ENCODE measurements around the gene BIN1. TPM values are rescaled to one million over a fixed set of nuclear protein-coding genes. Genes with fewer than 3 reads are reported as not detected.
A peak's percentile ranks its signal among the peaks of the same experiment; 100 is the strongest.

Gene BIN1
- total RNA-seq, 4 donors from 2014 or later: 36.1 to 101 (median 53.9) TPM

GRCh38 chr2:127095784-127096183 lies 11.2 kb downstream of the BIN1 start:
- Histone ChIP-seq H3K27ac (peak overlapping the region in 2 of 4 donors; percentile 4 to 49), H3K36me3 (no peaks in the 10 kb centered on the region), H3K9me3 (no peaks in the 10 kb centered on the region), H3K4me1 (peaks cover 0 to 73% (median 14%) of the 10 kb centered on the region in 3 donors), H3K27me3 (no peaks in the 10 kb centered on the region), H3K4me3 (no peak overlapping the region)
- no peak for TF ChIP-seq CTCF (IDR thresholded peaks at IDR 0.05)
- no peak for TF ChIP-seq POLR2A (IDR thresholded peaks at IDR 0.05)
- no peak for TF ChIP-seq EP300 (IDR thresholded peaks at IDR 0.05)
- TF ChIP-seq POLR2AphosphoS5 (IDR thresholded peaks at IDR 0.05): no peak
- 100% methylated on average over 2 of the region's 8 CpGs; no CpG with 5 or more reads in 1 of the 2 donors for WGBS, 2 donors (ENCODE audit: low coverage in 1 of 2)
- no peak for ATAC-seq

- ATAC-seq: no peak
- TF ChIP-seq CTCF (IDR thresholded peaks at IDR 0.05): no peak
- no peak for TF ChIP-seq POLR2A (IDR thresholded peaks at IDR 0.05)
- TF ChIP-seq POLR2AphosphoS5 (IDR thresholded peaks at IDR 0.05): no peak
- TF ChIP-seq EP300 (IDR thresholded peaks at IDR 0.05): no peak
- H3K27ac ChIP-seq: peak overlapping the region in 2 of 4 donors; percentile 29 to 49
- H3K4me3 ChIP-seq: no peak overlapping the region
- H3K27me3 ChIP-seq: no peaks in the 10 kb centered on the region
- H3K4me1 ChIP-seq: peaks cover 0 to 72% (median 14%) of the 10 kb centered on the region in 3 donors
- no peaks in the 10 kb centered on the region for H3K9me3 ChIP-seq
- WGBS, 2 donors (ENCODE audit: low coverage in 1 of 2): no CpG with 5 or more reads among the region's 2 CpGs
- no peaks in the 10 kb centered on the region for H3K36me3 ChIP-seq
Observed at GRCh38 chr2:127095367-127095641, 11.7 kb downstream of the BIN1 start.

- Histone ChIP-seq H3K4me3 (no peak overlapping the region), H3K9me3 (no peaks in the 10 kb centered on the region), H3K27me3 (no peaks in the 10 kb centered on the region), H3K36me3 (no peaks in the 10 kb centered on the region), H3K4me1 (peaks cover 0 to 76% (median 14%) of the 10 kb centered on the region in 3 donors), H3K27ac (peak overlapping the region in 3 of 4 donors; percentile 23 to 49 (median 29))
- ATAC-seq: peak; percentile 61
- TF ChIP-seq POLR2A (IDR thresholded peaks at IDR 0.05) (no peak), CTCF (IDR thresholded peaks at IDR 0.05) (no peak), EP300 (IDR thresholded peaks at IDR 0.05) (no peak), POLR2AphosphoS5 (IDR thresholded peaks at IDR 0.05) (peak; percentile 33)
- WGBS, 2 donors (ENCODE audit: low coverage in 1 of 2): 38 to 100% methylated on average over 1 to 2 of the region's 17 CpGs
Observed at GRCh38 chr2:127094509-127095366, 12.2 kb downstream of the BIN1 start.

- ATAC-seq: no peak
- TF ChIP-seq POLR2AphosphoS5 (IDR thresholded peaks at IDR 0.05) (no peak), EP300 (IDR thresholded peaks at IDR 0.05) (no peak), POLR2A (IDR thresholded peaks at IDR 0.05) (no peak), CTCF (IDR thresholded peaks at IDR 0.05) (no peak)
- Histone ChIP-seq H3K9me3 (no peaks in the 10 kb centered on the region), H3K27ac (peak overlapping the region in 2 of 4 donors; percentile 23 to 49), H3K4me3 (no peak overlapping the region), H3K4me1 (peaks cover 0 to 82% (median 14%) of the 10 kb centered on the region in 3 donors), H3K27me3 (no peaks in the 10 kb centered on the region), H3K36me3 (no peaks in the 10 kb centered on the region)
- WGBS, 2 donors (ENCODE audit: low coverage in 1 of 2): 70 to 86% methylated on average over 8 of the region's 15 CpGs
Observed at GRCh38 chr2:127093648-127094210, 13.2 kb downstream of the BIN1 start.

Measured in gastroesophageal sphincter (tissue), 4 donors.